Astrocyte (in vitro differentiated cells and primary cell): ENCODE measurements around the gene RESF1. TPM values are rescaled to one million over a fixed set of nuclear protein-coding genes. Genes with fewer than 3 reads are reported as not detected.
"Not testable (repeated sequence)": the region's sequence is repeated elsewhere in the genome, so short reads cannot be mapped to it uniquely, and the experiment has no call there.

Source experiments
- DNase-seq: peaks from one replicate; pipeline ENCODE4 v3.0.0-alpha.2; 2010; ENCODE audit warnings: low read depth
- FAIRE-seq: peaks from 2 replicates; lab custom pipeline; 2011; peaks lifted over from hg19 to GRCh38; lab: Jason Lieb, UNC
- H2AFZ ChIP-seq: 2 replicates; pipeline ENCODE4 v1.6.0; 2012; ENCODE audit warnings: low read depth, low read length, inconsistent platforms
- H3K27ac ChIP-seq: 2 replicates; pipeline ENCODE4 v1.5.1; 2011; ENCODE audit warnings: low read depth, low read length, inconsistent platforms
- H3K27me3 ChIP-seq: 2 replicates; pipeline ENCODE4 v1.6.0; 2011; ENCODE audit warnings: low read length, inconsistent platforms; ENCODE audit not compliant: insufficient read depth
- H3K36me3 ChIP-seq: 2 replicates; pipeline ENCODE4 v1.5.1; 2011; ENCODE audit warnings: low read length, inconsistent platforms; ENCODE audit not compliant: insufficient read depth
- H3K4me1 ChIP-seq: 2 replicates; pipeline ENCODE4 v1.5.1; 2011; ENCODE audit warnings: low read length, inconsistent platforms; ENCODE audit not compliant: insufficient read depth
- H3K4me2 ChIP-seq: 2 replicates; pipeline ENCODE4 v1.6.0; 2012; ENCODE audit warnings: low read length, inconsistent platforms
- H3K4me3 ChIP-seq: 2 replicates; pipeline ENCODE4 v1.5.1; 2011; ENCODE audit warnings: low read depth, mild to moderate bottlenecking, low read length, inconsistent platforms; ENCODE audit not compliant: insufficient read depth
- H3K79me2 ChIP-seq: 2 replicates; pipeline ENCODE4 v1.6.0; 2012; ENCODE audit warnings: mild to moderate bottlenecking, low read length, inconsistent platforms; ENCODE audit not compliant: insufficient read depth
- H3K9ac ChIP-seq: 2 replicates; pipeline ENCODE4 v1.6.0; 2012; ENCODE audit warnings: mild to moderate bottlenecking, low read length, inconsistent platforms
- H3K9me3 ChIP-seq: 2 replicates; pipeline ENCODE4 v1.5.1; 2012; ENCODE audit warnings: low read depth, mild to moderate bottlenecking, low read length, inconsistent platforms; ENCODE audit not compliant: insufficient read depth
- H4K20me1 ChIP-seq: 2 replicates; pipeline ENCODE4 v1.6.0; 2012; ENCODE audit warnings: low read length, inconsistent platforms; ENCODE audit not compliant: insufficient read depth
- H3K27ac Mint-ChIP-seq: one replicate; pipeline ENCODE4 v1.8.0; 2021; ENCODE audit warnings: mild to moderate bottlenecking, mixed read lengths; ENCODE audit not compliant: unreplicated experiment
- H3K27me3 Mint-ChIP-seq: one replicate; pipeline ENCODE4 v1.8.0; 2021; ENCODE audit warnings: low read depth, mixed read lengths; ENCODE audit not compliant: unreplicated experiment
- H3K36me3 Mint-ChIP-seq: one replicate; pipeline ENCODE4 v1.8.0; 2021; ENCODE audit warnings: low read depth, mixed read lengths; ENCODE audit not compliant: unreplicated experiment
- H3K4me1 Mint-ChIP-seq: one replicate; pipeline ENCODE4 v1.8.0; 2021; ENCODE audit warnings: low read depth, mixed read lengths; ENCODE audit not compliant: unreplicated experiment
- H3K4me3 Mint-ChIP-seq: one replicate; pipeline ENCODE4 v1.8.0; 2021; ENCODE audit warnings: mild to moderate bottlenecking, moderate library complexity, mixed read lengths; ENCODE audit not compliant: unreplicated experiment
- H3K9me3 Mint-ChIP-seq: one replicate; pipeline ENCODE4 v1.8.0; 2021; ENCODE audit warnings: mild to moderate bottlenecking, mixed read lengths; ENCODE audit not compliant: unreplicated experiment
- EZH2 ChIP-seq: IDR thresholded peaks from 2 replicates; pipeline ENCODE4 v1.6.1; 2012; ENCODE audit warnings: mild to moderate bottlenecking, low read length, inconsistent platforms; ENCODE audit not compliant: insufficient read depth
- total RNA-seq: library from RNA; stranded (reverse); gene quantifications from 2 replicates; pipeline ENCODE4 v1.2.1, GENCODE V29; 2021
- TF ChIP-seq, protein P1 (sequence below): IDR thresholded peaks from 2 replicates; pipeline ENCODE4 v1.5.1; 2011; ENCODE audit warnings: low read depth, mild to moderate bottlenecking, inconsistent platforms, low read length, moderate library complexity; ENCODE audit not compliant: insufficient read depth

Gene RESF1
- total RNA-seq, 1 donor from 2014 or later, result 22.2 TPM

DNA sequence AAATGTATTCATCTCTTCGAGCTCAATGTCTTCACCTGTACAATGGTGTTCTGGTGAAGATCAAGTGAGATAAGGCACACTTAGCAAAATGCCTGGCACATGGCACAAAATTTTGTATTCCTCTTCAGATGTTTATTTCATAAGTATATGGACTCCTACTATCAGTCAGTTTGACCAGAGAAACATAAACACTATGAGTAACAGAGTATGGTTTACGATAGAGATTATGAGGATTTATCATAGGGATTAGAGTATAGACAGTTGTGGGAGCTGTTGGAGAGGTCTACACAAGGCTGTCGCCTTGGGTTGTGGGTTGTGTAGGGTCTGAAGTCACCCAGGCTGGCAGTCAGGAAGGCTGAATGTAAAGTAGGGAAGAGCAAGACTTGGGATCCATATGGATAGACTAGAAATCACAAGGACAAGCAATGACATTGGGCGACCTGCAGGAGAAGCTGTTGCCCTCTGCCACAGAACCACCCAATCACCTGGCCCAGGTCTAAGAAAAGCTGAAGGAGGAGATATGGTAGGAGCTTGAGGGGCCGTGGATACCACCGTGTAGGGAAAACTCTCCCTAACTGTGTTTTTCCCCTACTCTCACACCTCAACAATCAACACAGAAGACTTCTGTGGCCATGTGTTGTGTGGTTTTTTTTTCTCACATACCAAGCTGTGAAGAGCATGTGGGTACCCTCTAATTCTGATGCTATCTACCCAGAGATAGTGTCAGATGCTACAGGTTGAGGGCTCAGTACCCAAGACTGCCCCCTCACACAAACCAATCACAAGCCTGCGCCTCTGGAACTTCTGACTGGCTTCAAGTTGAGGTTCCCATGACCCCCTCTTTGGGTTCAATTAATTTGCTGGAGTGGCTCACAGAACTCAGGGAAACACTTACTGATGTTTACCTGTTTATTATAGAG is 27.2 kb upstream of the RESF1 start:
- no peak for TF ChIP-seq EZH2
- TF ChIP-seq, protein P1, sequence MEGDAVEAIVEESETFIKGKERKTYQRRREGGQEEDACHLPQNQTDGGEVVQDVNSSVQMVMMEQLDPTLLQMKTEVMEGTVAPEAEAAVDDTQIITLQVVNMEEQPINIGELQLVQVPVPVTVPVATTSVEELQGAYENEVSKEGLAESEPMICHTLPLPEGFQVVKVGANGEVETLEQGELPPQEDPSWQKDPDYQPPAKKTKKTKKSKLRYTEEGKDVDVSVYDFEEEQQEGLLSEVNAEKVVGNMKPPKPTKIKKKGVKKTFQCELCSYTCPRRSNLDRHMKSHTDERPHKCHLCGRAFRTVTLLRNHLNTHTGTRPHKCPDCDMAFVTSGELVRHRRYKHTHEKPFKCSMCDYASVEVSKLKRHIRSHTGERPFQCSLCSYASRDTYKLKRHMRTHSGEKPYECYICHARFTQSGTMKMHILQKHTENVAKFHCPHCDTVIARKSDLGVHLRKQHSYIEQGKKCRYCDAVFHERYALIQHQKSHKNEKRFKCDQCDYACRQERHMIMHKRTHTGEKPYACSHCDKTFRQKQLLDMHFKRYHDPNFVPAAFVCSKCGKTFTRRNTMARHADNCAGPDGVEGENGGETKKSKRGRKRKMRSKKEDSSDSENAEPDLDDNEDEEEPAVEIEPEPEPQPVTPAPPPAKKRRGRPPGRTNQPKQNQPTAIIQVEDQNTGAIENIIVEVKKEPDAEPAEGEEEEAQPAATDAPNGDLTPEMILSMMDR, result no peak
- no peak overlapping the region for H3K4me2 ChIP-seq
- DNase-seq (no peak), FAIRE-seq (no peak)
- no peaks in the 10 kb centered on the region for H3K27me3 Mint-ChIP-seq
- no peaks in the 10 kb centered on the region for H3K27me3 ChIP-seq
- no peak overlapping the region for H3K9ac ChIP-seq
- H3K36me3 Mint-ChIP-seq, result peaks cover 3% of the 10 kb centered on the region
- no peak overlapping the region for H2AFZ ChIP-seq
- no peak overlapping the region for H3K27ac Mint-ChIP-seq
- H3K4me1 ChIP-seq, result no peaks in the 10 kb centered on the region
- H3K79me2 ChIP-seq, result no peaks in the 10 kb centered on the region
- peaks cover 7% of the 10 kb centered on the region for H3K9me3 Mint-ChIP-seq
- H3K36me3 ChIP-seq, result no peaks in the 10 kb centered on the region
- H3K27ac ChIP-seq, result no peak overlapping the region
- H3K4me3 Mint-ChIP-seq, result no peak overlapping the region
- no peaks in the 10 kb centered on the region for H3K9me3 ChIP-seq
- no peaks in the 10 kb centered on the region for H4K20me1 ChIP-seq
- H3K4me3 ChIP-seq, result no peak overlapping the region
- H3K4me1 Mint-ChIP-seq, result no peaks in the 10 kb centered on the region

DNA sequence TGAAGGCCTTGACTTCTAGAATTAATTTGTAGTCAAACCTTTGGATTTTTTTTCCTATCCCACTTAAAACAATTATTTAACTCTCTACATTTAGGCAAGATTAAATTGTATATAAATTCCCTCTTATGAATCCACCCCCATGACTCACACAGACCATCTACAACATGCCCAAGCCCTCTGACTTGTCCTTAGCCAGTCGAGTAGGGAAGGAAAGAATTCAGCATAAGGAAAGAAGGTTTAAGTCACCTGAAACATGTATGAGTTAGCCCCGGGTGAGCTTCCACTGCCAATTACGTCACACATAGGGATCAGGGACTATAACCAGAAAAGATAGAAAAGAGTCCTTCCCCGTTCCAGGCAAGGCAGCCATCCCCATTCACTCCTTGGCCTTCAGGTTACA is 14.9 kb upstream of the RESF1 start:
- FAIRE-seq (no peak), DNase-seq (no peak)
- no peaks in the 10 kb centered on the region for H3K9me3 ChIP-seq
- no peak overlapping the region for H3K9ac ChIP-seq
- no peaks in the 10 kb centered on the region for H3K27me3 Mint-ChIP-seq
- peaks cover 18% of the 10 kb centered on the region for H3K36me3 Mint-ChIP-seq
- TF ChIP-seq EZH2, result no peak
- TF ChIP-seq, protein P1, result no peak
- H3K27ac Mint-ChIP-seq, result no peak overlapping the region
- peaks cover 16% of the 10 kb centered on the region for H3K9me3 Mint-ChIP-seq
- H4K20me1 ChIP-seq, result no peaks in the 10 kb centered on the region
- H3K27ac ChIP-seq, result no peak overlapping the region
- H3K4me1 Mint-ChIP-seq, result peaks cover 2% of the 10 kb centered on the region
- H3K4me3 ChIP-seq, result no peak overlapping the region
- no peak overlapping the region for H3K4me2 ChIP-seq
- H3K27me3 ChIP-seq, result no peaks in the 10 kb centered on the region
- no peaks in the 10 kb centered on the region for H3K79me2 ChIP-seq
- no peaks in the 10 kb centered on the region for H3K4me1 ChIP-seq
- H3K36me3 ChIP-seq, result no peaks in the 10 kb centered on the region
- no peak overlapping the region for H3K4me3 Mint-ChIP-seq
- no peak overlapping the region for H2AFZ ChIP-seq

DNA sequence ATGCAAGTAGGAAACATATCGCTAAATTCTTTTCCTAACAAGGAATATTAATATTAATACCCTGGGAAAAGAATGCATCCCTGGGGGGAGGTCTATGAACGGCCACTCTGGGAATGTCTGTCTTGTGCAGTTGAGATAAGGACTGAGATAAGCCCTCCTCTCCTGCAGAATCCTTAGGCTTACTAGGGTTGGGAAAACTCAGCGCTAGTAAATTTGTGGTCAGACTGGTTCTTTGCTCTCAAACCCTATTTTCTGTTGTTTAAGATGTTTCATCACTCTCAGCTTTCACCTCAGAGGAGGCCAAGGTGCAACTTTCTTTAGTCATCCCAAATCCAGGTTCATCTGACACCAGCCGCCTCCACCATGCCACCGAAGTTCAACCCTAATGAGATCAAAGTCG is 11.2 kb upstream of the RESF1 start:
- no peaks in the 10 kb centered on the region for H3K27me3 Mint-ChIP-seq
- FAIRE-seq (no peak), DNase-seq (no peak)
- H3K9ac ChIP-seq, result no peak overlapping the region
- no peak overlapping the region for H3K4me3 ChIP-seq
- H3K27me3 ChIP-seq, result no peaks in the 10 kb centered on the region
- H3K4me1 Mint-ChIP-seq, result peaks cover 2% of the 10 kb centered on the region
- no peaks in the 10 kb centered on the region for H3K36me3 ChIP-seq
- H3K9me3 Mint-ChIP-seq, result peaks cover 19% of the 10 kb centered on the region
- no peak overlapping the region for H2AFZ ChIP-seq
- no peak overlapping the region for H3K27ac ChIP-seq
- no peak overlapping the region for H3K4me3 Mint-ChIP-seq
- no peak overlapping the region for H3K4me2 ChIP-seq
- no peaks in the 10 kb centered on the region for H3K79me2 ChIP-seq
- peaks cover 16% of the 10 kb centered on the region for H3K36me3 Mint-ChIP-seq
- no peaks in the 10 kb centered on the region for H3K4me1 ChIP-seq
- TF ChIP-seq EZH2, result no peak
- TF ChIP-seq, protein P1, result no peak
- H3K27ac Mint-ChIP-seq, result no peak overlapping the region
- H4K20me1 ChIP-seq, result no peaks in the 10 kb centered on the region
- H3K9me3 ChIP-seq, result no peaks in the 10 kb centered on the region

DNA sequence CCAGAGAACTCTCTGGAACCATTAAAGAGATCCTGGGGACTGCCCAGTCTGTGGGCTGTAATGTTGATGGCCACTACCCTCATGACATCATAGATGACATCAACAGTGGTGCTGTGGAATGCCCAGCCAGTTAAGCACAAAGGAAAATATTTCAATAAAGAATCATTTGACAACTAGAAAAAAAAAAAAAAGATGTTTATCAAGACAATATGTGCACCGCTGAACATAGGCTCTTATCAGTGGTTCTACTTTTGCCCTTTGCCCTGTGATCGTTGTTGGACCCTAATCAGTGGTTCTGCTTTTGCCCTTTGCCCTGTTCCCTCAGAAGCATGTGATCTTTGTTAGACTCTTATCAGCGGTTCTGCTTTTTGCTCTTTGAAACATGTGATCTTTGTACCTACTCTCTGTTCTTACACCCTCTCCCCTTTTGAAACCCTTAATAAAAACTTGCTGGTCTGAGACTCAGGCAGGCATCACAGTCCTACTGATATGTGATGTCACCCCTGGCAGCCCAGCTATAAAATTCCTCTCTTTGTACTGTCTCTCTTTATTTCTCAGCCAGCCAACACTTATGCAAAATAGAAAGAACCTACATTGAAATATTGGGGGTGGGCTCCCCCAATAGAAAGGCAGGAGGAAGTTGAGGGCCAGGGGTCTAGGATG is 10.4 kb upstream of the RESF1 start:
- H3K36me3 ChIP-seq, H3K4me3 Mint-ChIP-seq, H4K20me1 ChIP-seq, H3K27ac ChIP-seq, H3K27me3 ChIP-seq, H2AFZ ChIP-seq, FAIRE-seq, H3K4me3 ChIP-seq, DNase-seq, H3K9ac ChIP-seq, H3K27me3 Mint-ChIP-seq, H3K79me2 ChIP-seq, H3K4me2 ChIP-seq, H3K4me1 ChIP-seq, H3K9me3 ChIP-seq, H3K4me1 Mint-ChIP-seq, H3K27ac Mint-ChIP-seq: not testable (repeated sequence)
- Mint-ChIP-seq H3K9me3 (peaks cover 16% of the 10 kb centered on the region), H3K36me3 (peaks cover 16% of the 10 kb centered on the region)
